ENCODE data around the gene MEF2C.

MEF2C gene

DNA sequence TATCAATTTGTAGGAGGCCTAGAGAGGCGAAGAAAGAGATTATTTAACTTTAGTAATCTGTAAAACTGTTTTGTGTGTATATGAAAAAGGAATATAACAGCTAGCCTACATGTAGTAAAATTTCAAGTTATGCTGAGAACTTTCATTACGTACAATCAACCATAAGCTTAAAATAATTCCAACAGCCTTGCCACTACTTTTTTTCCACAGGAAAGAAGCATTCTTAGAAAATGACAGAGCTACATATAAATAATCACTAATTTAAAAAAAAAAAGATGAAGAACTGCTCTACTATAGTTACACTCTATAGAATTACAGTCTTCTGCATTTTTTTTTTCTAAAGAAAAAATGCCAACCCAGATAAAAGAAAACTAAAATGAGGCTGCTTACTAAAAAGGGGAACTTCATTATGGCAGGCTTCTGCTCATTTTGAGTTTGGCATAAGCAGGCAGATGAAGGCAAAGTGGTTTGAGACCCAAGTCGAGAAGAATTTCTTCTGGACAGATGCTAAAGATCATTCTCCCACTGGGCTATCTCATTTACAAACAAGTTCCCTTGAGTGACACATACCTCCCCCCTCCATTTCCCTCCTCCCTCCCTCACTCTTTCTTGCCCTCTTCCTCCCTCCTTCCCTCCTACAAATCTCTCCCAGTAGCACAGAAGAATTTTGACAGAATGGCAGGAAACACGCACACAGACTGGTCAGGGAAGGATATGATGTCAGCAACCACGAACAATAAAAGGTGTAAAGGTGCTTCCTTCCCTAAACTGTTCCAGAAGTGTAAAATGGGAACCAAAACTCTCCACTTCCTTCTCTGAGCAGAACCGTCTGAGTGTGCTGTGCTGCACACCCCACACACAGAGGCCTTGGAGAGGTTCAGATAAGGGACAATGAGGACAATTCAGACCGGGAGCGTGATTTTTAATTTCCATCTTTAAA, 56.1 kb downstream of the MEF2C start:
- DNase-seq (ENCODE audit: low read depth): no peak

DNA sequence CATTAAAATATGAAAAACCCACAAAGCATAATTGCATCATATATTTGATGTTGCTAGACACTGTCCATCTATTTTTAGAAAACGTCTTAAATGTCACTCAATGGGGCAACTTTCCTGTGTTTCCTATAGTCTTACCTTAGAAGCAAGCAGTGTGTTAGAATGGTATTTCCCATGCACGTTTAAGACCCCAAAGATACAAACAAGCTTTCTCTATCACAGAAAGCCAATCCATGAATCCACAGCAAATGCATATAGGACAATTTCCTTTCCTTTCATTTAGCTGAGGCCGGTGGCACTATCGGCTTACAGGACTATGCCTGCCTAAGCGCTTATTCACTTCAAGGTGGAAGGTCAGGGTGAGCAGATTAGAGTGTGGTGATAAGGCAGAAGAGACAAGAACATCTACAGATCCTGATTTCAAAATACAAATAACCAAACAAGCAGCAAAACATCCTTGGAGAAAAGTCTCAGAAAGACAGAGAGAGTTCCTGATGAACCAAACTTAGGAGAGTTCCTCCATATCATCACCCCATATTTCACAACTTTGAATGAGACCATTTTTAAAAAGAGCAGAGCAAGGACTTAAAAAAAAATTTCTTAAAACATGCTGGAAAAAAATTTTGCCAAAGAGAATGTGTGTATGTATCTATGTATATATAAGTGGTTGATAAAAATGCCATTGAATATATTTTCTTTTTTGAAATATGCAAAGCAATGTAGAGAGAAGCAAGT, 57.2 kb downstream of the MEF2C start:
- DNase-seq (ENCODE audit: low read depth): no peak

DNA sequence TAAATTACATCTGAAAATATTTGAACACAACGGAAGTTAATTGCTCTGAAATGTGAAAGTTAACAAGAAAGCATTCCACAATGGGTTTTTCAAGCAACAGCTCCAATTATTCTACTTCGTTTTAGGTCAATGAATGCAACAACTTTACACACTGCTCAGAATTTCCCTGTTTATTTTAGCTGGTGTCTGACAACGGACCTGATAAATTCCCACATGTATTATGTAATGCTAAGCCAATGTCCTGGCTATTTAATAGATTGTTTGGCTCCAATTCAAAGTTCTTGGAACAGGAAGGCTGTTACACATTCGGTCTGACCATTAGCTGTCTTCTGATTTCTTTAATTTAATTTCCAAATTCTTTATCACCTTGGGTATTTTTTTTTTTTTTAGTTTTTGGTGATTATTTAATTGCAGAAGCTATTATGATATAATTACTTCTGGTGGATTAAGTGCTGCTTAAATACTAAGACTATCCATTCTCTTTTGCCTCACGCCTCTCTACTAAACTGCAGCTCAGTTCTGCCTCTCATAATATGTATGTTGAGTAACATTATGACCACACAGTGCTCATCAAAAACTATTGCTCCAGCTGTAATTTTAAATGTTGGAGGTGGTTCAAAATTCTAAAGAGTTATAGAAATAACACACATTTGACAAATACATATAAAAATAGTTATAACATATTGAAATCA, 57.9 kb downstream of the MEF2C start:
- DNase-seq (ENCODE audit: low read depth): no peak

DNA sequence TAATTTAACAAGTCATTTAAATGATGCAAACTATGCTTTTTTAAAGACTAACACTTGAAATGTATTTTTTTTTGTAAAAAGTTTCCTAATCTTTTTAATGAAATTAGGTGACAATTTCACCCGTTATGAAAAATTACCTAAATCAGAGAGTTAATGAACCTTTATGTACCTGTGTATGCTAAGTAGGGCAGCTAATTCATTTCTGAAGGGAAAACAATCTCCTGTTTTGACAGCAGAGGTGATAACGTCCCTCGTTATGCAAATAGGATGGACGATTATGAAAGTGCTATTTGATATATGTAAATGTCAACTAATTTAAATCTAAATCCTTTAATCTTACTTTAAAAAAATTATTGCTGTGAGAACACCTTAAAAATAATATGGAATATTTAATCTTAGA, 58.8 kb downstream of the MEF2C start:
- DNase-seq (ENCODE audit: low read depth): no peak

DNA sequence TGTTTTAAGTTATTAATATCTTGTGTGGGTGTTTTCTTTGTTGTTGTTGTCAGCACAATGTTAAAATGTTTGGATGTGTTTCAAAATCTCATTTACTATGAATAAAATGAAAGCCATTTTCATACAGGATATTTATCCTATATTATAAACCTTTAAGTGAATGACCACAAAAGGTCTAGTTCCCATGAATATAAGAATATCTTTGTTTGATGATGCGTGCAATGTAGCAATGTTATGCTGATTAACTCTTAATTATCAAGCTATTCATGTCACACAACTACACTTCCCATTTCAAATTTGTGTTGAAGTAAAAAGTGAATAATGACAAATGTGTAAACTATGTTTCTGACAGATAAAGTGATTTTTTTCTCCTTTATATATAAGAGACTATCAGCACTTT, 59.8 kb downstream of the MEF2C start:
- no peak for DNase-seq (ENCODE audit: low read depth)

DNA sequence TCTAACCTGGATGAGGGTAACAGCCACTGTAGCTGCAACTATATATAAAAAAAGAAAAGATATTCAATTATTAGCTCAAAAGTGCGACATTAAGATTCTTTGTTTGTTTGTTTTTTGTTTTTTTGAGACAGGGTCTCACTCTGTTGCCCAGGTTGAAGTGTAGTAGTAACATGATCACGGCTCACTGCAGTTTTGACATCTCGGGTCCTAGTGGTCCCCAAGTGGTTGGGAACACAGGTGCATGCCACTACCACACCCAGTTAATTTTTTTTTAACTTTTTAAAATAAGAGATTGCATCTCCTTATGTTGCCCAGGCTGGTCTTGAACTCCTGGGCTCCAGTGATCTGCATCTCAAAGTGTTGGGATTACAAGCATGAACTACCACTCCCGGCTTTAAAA, 61.8 kb downstream of the MEF2C start:
- DNase-seq (ENCODE audit: low read depth): no peak

DNA sequence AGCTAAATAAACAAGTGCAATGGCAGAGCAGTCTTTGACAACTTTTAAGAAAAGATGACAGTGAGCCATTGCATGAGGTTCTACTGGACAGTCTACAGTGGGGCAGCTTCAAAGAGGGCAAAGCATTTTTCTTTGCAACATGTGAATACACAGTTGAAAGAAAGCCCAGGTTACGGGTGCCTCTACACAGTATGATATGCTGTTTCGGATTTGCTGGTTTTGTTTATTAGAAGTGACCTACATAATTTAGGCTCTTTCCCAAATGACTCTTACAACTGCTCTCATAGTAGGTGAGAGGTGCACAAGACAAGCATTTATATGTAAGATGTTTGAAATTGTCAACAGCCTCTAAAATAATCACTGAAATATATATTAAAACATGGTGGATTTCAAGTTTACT, 62.4 kb downstream of the MEF2C start:
- no peak for DNase-seq (ENCODE audit: low read depth)

DNA sequence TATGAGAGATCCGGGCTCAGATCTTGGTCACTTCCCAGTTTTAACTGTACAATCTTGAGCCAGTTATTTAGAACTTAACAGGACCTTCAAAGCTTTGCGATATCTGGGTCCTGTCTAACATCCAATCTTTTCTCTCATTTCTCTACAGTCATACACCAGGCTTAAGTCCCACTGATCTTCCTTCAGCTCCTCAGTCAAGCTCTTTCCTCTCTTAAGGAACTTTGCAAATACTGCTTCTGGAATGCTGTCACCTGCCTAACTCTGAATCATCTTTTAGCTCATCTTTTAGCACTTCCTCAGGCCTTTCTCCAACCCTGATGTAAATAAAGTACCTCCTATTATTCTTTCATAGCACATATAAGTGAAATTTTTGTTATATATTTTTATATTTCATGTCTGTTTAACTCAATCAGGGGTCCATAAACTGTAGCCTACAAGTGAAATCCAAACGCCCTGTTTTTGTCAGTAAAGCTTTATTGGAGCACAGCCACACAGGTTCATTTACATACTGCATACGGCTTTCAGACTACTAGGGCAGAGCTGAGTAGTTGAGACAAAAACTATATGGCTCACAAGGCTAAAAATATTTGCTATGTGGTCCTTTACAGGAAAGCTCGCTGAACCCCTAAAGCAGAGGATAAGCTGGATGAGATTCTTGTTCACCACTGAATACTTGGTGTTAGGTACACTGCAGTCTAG, 63.5 kb downstream of the MEF2C start:
- DNase-seq (ENCODE audit: low read depth): no peak

DNA sequence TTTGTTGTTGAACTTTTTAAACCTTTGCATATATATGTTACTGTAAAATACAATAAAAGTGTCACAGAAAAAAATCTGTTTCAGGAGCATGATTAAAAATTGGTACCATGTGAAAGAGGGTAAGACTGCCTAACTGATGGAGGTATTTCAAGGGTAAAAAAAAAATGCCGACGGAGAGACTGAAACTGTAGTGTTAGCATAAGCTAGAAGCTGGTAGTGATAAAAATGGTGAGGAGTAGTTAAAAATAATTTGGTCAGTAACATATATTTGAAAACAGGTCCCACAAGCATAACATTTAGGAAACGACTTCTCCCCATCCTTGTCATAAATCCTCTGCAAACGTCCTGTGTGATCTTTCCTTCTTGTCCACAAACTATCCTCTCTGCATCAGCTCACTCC, 64.7 kb downstream of the MEF2C start:
- DNase-seq (ENCODE audit: low read depth): no peak

DNA sequence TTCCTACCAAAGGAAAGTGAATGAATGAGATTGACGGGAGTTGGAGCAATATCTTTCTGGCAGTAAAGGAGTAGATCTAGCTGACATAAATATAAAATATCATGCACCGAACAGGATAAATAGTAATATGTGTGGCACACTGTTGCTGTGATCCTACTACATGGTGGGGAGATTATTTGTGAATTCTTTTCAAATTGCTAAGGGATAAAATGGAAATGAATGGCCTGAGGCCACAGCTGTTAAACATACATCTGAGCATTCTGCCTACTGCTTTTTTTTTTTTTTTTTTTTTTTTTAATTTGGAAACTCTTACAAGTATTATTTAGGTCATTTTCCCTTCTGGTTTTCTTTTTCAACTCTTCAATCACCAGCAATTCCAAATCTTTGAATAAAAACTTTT, 66.8 kb downstream of the MEF2C start:
- no peak for DNase-seq (ENCODE audit: low read depth)

DNA sequence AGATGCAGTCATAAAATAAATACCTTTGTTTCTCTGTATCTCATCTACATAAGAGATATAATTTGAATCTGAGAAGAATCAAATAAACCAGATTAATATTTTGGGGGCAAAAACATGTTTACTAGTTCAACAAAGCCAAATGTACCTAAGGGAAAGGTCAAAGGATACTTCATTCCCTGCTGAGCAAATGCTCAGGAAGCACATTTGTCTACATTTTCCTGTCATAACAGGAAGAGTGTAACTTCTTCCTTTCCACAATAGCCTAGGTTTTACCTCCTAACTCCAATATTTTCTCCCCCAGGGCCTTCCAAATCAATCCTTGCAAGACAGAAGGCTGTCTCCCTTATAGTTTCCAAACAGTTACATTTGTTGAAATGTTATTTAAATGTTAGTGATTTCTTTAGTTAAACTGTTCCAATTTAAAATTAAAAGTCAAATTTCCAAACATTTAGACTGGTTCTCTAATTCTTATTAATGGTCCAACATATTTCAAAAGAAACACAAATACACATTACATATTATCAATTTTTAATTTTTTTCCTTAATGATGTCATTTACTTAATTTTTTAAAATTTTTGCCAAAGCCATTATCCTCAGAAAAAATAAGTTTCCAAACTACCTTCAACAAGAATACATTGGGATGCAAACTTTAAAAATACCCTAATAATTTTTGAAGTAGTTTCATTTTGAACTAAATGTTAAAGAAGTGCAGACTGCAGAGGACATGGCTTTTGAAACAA, 67.8 kb downstream of the MEF2C start:
- DNase-seq (ENCODE audit: low read depth): no peak

DNA sequence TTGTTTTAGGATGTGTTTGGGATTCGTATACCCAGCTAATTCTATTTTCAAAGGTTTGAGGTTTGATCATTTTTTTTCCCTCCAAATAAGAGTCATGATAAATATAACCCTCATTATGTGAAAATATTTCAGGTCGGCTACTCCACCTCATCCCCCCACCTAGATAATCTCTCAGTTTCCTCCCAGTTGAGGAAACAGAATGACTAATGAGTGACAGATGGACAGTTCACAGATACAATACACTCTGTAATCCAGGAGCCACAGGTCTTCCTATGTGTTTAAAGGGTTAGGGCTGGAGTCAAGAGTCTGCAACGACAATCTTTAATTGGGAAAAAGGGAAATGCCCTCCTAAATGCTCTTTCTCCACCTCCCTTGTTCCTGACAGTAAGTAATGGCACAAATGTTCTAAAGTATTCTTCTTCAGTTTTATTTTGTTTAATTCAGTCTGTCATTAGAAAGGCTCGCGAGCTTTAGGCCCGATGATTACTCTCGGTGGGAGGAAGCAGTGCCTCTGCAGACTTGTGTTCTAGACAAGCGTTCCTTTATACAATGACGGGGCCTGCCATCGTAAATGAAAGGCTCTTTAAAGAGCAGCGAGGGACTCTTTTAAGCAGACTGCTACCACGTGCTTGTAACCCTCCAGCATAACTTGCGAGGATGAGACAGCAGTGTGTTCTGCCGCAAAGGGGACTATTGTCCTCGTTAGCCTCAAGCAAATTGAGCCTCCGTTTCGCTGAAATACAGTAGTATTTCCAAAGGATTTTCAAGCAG, 69.0 kb downstream of the MEF2C start:
- no peak for DNase-seq (ENCODE audit: low read depth)

DNA sequence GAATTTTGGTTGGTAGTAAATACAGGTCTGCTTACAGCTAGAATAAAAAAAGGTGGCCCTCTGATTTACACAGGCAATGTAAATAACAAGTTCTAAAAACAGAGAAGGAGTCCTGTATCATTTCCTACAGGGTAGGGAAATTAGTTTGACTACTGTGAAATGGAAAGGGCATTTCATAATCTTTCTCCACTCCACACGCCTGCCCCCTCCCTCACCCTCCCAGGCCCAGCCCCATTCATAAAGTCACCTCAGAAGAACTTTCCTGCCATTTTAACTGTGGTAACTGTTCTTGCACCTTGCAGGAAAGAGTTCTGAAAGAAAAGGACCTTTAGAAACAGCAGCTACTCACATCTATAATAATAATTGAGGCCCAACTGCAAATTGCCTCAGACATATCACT, 69.7 kb downstream of the MEF2C start:
- no peak for DNase-seq (ENCODE audit: low read depth)

DNA sequence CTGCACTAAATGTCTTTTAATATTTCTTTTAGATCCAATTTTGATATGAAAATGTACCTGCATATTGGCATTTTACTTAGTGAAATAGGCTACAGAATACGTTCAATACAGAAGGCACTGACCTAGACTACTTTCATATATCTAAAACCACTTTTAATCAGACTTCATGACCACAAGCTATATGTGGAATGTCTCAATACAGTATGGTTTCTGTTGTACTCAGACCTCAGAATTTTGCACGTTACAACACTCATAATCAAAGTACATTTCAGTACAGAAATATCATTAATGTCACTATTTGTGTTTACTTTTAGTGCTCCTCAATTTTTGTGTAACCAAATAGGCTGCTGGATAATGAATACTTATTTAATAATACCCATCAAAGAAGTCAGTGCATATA, 74.8 kb downstream of the MEF2C start:
- no peak for DNase-seq (ENCODE audit: low read depth)

DNA sequence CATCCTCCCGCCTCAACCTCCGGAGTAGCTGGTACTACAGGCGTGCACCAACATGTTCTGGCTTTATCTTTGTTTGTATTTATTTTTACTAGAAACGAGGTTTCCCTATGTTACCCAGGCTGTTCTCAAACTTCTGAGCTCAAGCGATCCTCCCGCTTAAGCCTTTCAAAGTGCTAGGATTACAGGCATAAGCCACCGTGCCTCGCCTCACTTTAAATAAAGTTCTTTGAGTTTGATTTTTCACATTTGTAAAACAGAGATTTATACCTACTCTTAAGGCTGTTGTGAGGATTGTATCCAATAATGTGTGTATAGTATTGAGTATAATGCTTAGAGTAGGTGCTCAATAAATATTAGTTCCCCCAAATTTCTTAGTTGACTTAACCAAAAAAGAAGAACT, 75.7 kb downstream of the MEF2C start:
- DNase-seq (ENCODE audit: low read depth): no peak

DNA sequence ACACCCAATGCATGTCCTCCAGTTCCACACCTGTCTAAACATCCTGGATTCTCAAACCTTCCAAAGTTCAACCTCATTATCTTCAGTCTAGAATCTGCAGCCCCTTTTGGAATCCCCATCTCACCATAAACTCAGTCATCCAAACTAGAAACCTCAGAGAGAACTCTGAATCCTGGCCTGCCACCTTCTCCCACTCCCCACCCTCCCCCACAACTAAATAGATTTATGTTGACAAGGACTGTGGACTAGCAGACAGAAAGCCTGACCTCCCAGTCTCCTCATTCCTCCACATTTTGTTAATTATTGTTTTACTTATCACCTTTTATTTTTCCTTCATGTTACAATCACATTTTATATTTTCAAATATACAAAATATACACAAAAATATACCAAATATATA, 76.6 kb downstream of the MEF2C start:
- no peak for DNase-seq (ENCODE audit: low read depth)

DNA sequence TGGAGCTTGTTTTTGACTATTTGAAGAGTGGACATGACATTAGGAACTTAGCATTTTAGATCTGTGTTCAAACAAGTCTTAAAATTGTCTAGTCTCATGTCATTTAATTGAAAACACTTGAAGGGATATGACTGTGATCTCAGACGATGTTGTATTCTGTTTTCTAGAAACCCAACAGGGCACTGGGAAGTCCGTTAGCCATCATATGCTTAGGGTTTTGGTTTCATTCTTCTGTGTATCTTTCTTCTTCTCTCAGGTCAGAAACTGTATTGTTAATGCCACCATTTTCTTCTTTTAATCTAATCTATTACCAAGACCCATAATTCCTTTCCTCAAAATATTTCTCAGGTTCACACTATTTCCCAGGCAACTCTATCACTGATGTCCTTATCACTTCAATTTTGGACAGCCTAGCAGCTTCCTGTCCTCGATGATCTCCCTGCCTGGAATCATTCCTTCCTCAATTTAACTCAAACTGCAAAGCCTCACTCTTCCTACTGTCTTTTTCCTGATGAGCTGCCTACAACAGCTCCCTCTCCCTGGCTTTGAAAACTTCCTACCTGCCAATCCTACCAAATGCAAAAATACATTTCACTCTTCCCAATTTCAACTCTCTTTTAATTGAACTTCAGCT, 77.7 kb downstream of the MEF2C start:
- no peak for DNase-seq (ENCODE audit: low read depth)

DNA sequence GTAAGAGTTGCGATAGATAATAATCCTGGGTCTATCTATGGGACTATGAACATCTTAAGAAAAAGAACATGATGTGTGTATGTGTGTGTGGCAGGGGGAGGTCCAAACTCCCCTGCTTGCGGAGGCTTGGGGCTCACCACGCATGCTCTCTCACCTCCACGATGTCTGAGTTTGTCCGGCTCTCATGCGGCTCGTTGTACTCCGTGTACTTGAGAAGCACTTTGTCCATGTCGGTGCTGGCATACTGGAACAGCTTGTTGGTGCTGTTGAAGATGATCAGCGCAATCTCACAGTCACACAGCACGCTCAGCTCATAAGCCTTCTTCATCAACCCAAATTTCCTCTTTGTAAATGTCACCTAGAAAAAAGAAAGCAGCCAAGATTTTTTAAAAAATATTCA, 78.5 kb downstream of the MEF2C start:
- DNase-seq (ENCODE audit: low read depth): no peak

DNA sequence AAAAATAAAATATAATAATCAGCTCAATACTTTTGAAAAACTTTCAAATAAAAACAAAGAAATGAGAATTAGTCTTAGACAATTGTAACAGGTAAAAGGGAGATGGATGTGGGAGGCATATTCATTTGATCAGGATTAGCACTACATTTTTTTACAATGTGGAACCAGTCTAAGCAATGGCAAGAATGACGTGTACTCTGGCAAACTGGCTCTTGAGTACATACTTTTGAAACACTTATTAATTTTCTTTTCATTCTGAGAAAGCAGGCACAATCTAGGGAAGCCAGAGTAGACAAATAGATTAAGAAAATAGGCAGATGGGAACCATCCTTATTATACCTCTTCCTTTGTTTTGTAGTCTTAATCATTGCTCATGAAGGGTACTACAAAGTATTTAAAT, 79.7 kb downstream of the MEF2C start:
- DNase-seq (ENCODE audit: low read depth): no peak

DNA sequence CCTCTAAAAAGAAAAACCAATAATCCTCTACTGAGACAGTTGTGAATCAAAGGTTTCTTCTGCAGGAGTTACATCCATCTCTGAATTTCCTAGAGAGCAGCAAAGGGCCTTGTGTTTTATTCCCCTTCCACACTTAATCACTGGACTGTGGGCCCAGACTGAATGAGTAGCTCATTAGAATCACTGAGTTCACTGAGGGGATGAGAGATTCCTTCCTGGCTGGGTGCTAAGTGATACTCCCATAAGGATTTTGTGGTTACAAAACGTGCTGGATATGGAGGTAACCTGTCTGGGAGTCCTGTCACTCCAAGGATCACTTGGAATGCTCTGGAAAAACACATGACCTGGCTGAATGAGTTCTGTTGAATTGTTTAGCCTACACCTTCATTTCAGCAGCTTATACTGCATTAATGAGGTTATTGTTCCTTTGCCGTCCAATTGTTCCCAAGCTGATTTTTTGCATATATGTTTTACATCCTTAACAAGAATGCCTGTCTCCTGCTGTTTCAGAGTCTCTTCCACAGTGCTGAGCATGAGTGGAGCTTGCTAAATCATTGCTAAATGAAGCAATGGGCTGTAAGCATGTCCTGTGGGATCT, 82.9 kb downstream of the MEF2C start:
- DNase-seq (ENCODE audit: low read depth): no peak
